GM12873 (cell line): ENCODE measurements around the gene SORBS1.

ENCODE experiments used
- TF ChIP-seq, protein P1 (sequence below): IDR thresholded peaks from 2 replicates; pipeline ENCODE4 v1.5.1; 2012; ENCODE audit warnings: low read depth, mild to moderate bottlenecking, moderate library complexity, low read length, control low read depth; ENCODE audit not compliant: insufficient read depth; ENCODE audit errors: missing control alignments

Gene SORBS1

DNA sequence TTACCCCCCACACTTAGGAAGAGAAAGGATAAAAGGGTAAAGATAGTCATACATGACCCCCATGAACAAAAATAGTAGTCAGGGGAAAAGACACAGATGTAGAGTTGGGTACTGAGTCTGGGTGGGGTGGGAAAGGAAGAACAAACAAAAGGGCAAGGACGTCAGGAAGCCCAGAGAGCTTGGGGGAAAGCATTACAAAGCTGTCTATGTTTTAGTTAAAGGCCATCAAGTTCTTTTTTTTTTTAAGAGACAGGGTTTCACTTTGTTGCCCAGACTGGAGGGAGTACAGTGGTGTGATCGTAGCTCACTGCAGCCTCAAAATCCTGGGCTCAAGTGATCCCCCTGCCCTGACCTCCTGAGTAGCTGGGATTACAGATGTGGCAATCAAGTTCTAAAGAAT is 172.0 kb downstream of the SORBS1 start:
- TF ChIP-seq, protein P1, sequence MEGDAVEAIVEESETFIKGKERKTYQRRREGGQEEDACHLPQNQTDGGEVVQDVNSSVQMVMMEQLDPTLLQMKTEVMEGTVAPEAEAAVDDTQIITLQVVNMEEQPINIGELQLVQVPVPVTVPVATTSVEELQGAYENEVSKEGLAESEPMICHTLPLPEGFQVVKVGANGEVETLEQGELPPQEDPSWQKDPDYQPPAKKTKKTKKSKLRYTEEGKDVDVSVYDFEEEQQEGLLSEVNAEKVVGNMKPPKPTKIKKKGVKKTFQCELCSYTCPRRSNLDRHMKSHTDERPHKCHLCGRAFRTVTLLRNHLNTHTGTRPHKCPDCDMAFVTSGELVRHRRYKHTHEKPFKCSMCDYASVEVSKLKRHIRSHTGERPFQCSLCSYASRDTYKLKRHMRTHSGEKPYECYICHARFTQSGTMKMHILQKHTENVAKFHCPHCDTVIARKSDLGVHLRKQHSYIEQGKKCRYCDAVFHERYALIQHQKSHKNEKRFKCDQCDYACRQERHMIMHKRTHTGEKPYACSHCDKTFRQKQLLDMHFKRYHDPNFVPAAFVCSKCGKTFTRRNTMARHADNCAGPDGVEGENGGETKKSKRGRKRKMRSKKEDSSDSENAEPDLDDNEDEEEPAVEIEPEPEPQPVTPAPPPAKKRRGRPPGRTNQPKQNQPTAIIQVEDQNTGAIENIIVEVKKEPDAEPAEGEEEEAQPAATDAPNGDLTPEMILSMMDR = no peak

DNA sequence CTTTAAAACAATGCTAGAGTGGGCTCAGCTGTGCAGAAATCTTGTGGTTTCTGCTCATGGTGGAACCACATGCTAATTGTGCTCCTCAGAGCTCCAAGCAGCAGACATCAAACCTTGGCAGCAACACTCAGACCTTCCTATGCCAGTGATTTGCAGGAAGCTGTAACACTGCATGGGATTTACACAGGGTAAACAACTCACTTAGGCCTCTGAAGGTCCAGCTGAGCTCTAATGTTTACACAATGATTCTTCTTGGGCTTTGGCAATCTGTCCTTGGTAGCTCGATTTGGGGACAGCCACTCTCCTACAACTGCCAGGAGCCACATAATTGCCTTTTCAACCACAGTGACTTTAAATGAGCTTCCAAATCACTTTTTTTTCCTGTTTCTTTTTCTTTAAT is 172.6 kb downstream of the SORBS1 start:
- TF ChIP-seq, protein P1 = no peak

DNA sequence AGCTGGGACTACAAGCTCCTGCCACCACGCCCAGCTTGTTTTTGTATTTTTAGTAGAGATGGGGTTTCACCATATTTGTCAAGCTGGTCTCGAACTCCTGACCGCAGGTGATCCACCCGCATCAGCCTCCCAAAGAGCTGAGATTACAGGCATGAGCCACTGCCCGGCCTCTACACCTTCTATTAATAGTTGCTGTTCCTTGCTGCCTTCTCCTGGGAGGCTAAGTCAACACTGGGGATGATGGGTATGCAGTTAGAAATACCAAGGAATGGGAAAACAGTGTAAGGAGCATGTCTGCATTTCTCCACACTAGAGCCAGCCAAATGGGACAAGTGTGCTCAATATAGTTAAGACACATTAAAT is 173.1 kb downstream of the SORBS1 start:
- TF ChIP-seq, protein P1 = no peak

DNA sequence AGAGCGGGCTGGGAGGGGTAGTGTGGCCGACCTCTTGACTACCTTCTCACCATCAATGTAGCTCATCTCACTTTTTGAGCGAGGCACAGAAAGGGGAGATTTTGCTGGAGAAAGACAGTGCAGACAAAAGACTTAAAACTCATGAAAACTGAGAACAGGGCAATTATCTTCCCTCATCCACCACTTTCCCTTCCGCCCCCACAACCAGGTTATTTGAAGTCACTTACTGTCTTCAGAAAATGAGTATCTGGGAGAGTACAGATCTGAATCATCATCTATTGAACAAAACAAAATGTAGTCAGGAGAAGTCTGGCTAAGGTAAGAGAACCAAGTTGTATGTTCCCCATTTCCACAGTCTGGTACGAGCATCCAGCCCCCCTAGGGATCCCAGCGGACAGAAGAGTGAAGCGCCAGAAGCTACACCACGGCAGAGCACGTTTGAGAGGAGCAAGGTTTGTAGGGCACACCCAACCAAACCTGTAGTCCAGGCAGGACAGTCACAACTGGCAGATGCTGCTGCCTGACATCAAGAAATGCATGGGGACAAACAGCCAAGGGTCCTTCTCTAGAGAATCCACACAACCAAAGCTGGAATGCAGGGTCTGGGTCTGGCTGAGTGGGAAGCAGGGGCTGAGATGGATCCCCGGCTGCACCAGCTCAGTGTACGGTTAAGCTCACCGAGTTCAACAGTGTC is 177.0 kb downstream of the SORBS1 start:
- TF ChIP-seq, protein P1 = no peak

DNA sequence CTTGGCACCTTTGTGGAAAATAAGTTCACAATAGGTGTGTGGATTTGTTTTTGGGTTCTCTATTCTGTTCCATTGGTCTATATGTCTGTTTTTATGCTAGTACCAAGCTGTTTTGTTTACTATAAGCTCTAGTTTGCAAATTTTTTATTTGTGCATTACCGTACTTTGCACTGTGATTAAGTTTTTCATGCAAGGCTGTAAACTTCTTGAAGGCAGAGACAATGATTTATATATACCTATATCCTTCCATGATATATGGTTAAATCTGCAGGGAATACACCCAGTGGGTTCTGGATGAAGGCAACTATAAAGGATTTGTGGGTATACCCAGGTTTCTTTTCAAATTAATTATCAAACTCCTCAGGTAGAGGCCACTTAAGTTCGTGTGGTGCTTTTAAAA is 178.6 kb downstream of the SORBS1 start:
- TF ChIP-seq, protein P1 = no peak

DNA sequence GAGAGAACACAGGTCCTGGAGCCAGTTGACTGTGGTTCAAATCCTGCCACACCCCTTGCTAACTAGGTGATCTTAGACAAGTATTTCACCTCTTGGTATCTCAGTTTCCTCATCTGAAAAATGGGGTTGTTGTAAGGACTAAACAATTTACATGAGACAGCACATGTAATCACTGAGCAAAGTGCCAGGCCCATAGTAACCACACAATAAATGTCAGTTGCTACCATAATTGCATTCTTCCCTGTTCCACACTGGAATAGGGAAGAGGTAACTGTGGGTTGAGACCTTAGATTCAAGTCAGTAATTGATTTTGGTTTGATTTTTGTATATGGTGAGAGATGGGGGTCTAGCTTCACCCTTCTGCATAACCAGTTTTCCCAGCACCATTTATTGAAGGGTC is 179.0 kb downstream of the SORBS1 start:
- TF ChIP-seq, protein P1 = no peak

DNA sequence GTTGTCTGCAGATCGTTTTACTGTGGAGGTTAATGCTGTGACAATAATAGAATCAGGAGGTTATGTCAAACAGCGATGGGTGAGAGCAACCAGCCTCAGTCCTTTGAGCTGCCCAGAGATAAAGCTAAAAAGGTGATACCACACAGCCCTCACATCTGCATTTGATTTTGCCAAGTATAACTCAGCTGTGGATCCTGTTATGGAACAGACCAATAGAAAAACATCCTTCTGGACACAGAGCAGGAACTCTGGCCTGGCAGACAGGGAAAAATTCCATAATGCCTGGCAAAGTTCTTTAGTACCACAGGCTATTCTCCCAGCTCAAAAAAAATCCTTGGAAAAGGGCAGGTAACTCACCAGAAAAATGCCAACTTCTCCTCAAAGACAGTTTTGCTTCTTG is 183.2 kb downstream of the SORBS1 start:
- TF ChIP-seq, protein P1 = no peak
